MCF 10A (cell line): Measurements from ENCODE around the gene HYAL3. TPM values are rescaled to one million over a fixed set of nuclear protein-coding genes. Genes with fewer than 3 reads are reported as not detected.
A peak's percentile ranks its signal among the peaks of the same experiment; 100 is the strongest.

Experiments used
- BruUV-seq: library from RNA; stranded (reverse); fragments of 400-500 nt; replicated peaks from 2 replicates; lab custom pipeline; 2021; lab: Mats Ljungman, UMichigan
- CTCF ChIA-PET: fragments of 300-600 bp; sonication (Branson Sonifier 250); formaldehyde crosslinking; extraction: SDS; loops from one replicate; lab custom pipeline; 2021; ENCODE audit warnings: antibody characterized with exemption, inconsistent platforms; lab: Yijun Ruan, JAX
- POLR2A ChIA-PET: fragments of 300-600, 350-650 bp; sonication (Branson Sonifier 250); formaldehyde crosslinking; extraction: SDS; loops from one replicate; lab custom pipeline; 2020; ENCODE audit warnings: antibody characterized with exemption, inconsistent platforms; lab: Yijun Ruan, JAX
- DNase-seq: peaks from one replicate; pipeline ENCODE4 v3.0.0-alpha.2; 2018; ENCODE audit not compliant: unreplicated experiment
- H3K27ac Mint-ChIP-seq: one replicate; pipeline ENCODE4 v1.8.0; 2022; ENCODE audit warnings: mild to moderate bottlenecking, low read depth, mixed read lengths; ENCODE audit not compliant: unreplicated experiment
- H3K27me3 Mint-ChIP-seq: one replicate; pipeline ENCODE4 v1.8.0; 2022; ENCODE audit warnings: mixed read lengths; ENCODE audit not compliant: insufficient read depth, unreplicated experiment
- H3K36me3 Mint-ChIP-seq: one replicate; pipeline ENCODE4 v1.8.0; 2022; ENCODE audit warnings: mild to moderate bottlenecking, moderate library complexity, mixed read lengths; ENCODE audit not compliant: insufficient read depth, unreplicated experiment
- H3K4me1 Mint-ChIP-seq: one replicate; pipeline ENCODE4 v1.8.0; 2022; ENCODE audit warnings: mixed read lengths; ENCODE audit not compliant: insufficient read depth, unreplicated experiment
- H3K4me3 Mint-ChIP-seq: one replicate; pipeline ENCODE4 v1.8.0; 2022; ENCODE audit warnings: mild to moderate bottlenecking, moderate library complexity, mixed read lengths; ENCODE audit not compliant: unreplicated experiment
- H3K9me3 Mint-ChIP-seq: one replicate; pipeline ENCODE4 v1.8.0; 2022; ENCODE audit warnings: mixed read lengths; ENCODE audit not compliant: unreplicated experiment
- intact Hi-C: fragments of 100-400 bp; cut with micrococcal nuclease; formaldehyde crosslinking; loops from 2 replicates; pipeline ENCODE4 v1.14.1; 2022
- total RNA-seq: library from RNA; stranded (reverse); gene quantifications from 2 replicates; pipeline ENCODE4 v1.2.3, GENCODE V29; 2022
- TF ChIP-seq, protein P1 (sequence below): fragments of 200-600 bp; IDR thresholded peaks from one replicate; pipeline ENCODE4 v1.8.0; 2022; ENCODE audit warnings: antibody characterized with exemption, mild to moderate bottlenecking; ENCODE audit not compliant: unreplicated experiment

Gene HYAL3
- total RNA-seq, 1 experiment from 2014 or later, result 2.3 TPM

DNA sequence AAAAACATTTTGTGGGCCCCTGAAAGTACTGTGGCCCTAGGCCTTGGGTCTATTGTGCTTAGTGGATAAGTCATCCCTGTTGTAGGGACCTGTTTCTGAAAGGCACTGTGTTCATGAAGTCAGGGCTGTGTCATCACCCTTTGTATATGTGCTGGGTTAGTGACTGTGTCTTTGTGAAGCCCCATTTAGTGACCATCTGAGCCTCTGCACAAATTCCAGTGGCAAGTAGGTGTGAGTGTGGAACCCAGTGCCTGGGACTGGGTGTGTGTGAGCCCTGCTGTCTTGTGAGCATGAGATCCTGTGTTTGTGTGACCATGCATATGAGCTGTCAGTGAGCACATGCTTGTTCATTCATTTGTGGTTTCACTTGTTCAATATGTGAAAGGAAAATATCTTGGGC, 5.4 kb upstream of the HYAL3 start:
- H3K27ac Mint-ChIP-seq, result no peak overlapping the region
- POLR2A ChIA-PET, result interaction anchor here (0.7 to 1.6 kb wide), 3 partner anchors 13 to 57 kb away, joined by 4 to 5 read pairs (median 5); partner anchors contain the start of gene TUSC2
- TF ChIP-seq, protein P1, sequence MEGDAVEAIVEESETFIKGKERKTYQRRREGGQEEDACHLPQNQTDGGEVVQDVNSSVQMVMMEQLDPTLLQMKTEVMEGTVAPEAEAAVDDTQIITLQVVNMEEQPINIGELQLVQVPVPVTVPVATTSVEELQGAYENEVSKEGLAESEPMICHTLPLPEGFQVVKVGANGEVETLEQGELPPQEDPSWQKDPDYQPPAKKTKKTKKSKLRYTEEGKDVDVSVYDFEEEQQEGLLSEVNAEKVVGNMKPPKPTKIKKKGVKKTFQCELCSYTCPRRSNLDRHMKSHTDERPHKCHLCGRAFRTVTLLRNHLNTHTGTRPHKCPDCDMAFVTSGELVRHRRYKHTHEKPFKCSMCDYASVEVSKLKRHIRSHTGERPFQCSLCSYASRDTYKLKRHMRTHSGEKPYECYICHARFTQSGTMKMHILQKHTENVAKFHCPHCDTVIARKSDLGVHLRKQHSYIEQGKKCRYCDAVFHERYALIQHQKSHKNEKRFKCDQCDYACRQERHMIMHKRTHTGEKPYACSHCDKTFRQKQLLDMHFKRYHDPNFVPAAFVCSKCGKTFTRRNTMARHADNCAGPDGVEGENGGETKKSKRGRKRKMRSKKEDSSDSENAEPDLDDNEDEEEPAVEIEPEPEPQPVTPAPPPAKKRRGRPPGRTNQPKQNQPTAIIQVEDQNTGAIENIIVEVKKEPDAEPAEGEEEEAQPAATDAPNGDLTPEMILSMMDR, result no peak
- no peak overlapping the region for H3K4me3 Mint-ChIP-seq
- H3K36me3 Mint-ChIP-seq, result no peaks in the 10 kb centered on the region
- peaks cover 1% of the 10 kb centered on the region for H3K4me1 Mint-ChIP-seq
- intact Hi-C loops, result no loop called here
- DNase-seq, result no peak
- CTCF ChIA-PET, result no interaction called here
- no TSS peak for BruUV-seq
- no peaks in the 10 kb centered on the region for H3K27me3 Mint-ChIP-seq
- no peaks in the 10 kb centered on the region for H3K9me3 Mint-ChIP-seq

DNA sequence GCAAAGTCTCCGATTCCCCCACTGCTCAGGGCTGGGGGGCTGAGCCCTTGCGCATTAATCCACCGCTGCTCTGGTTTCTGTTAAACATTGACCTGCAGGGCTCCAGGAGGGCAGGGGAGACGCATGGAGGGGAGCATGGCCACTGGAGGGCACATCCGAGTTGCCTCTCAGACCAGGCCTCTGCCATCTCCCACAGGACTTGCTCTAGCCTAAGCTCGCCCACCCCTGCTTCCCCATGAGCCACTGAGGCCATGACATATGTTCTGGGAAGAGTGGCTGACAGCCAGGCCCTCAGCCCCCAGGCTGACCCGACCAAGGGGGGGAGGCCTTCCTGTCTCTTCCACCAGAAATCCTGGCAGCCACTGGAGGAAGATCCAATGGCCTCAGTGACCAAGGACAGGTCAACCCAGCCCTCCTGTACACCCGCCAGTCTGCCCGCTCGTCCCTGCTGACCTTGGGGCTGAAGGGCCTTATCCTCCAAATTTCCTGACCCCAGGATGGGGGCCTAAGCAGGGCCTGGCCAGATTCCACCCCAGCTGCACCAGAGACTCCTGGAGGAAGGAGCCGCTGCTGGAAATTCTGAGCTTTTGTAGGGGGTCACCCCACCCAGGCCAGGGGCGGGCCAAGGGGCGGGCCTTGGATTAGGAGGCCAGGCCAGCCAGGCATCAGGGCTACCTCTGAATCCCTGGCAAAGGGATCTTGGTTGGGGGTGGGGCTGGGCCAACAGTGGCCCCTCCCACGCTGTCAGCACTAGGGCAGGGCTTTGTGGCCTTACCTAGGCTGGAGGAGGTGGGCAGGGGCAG, 4.0 kb upstream of the HYAL3 start, which contains the start of gene HYAL1:
TSS of gene HYAL1 (minus strand) at position 562 of the 803 bp plus-strand sequence. CDS start 618 bp downstream, outside the sequence.
- intact Hi-C loops, result no loop called here
- peaks cover 2% of the 10 kb centered on the region for H3K4me1 Mint-ChIP-seq
- POLR2A ChIA-PET, result interaction anchor here (0.7 kb wide), 1 partner anchor 240 kb away, joined by 3 read pairs; no protein-coding TSS in a partner anchor
- TF ChIP-seq, protein P1, result no peak
- H3K27ac Mint-ChIP-seq, result no peak within 1 kb of the TSS
- H3K36me3 Mint-ChIP-seq, result no peaks in the 10 kb centered on the region
- H3K4me3 Mint-ChIP-seq, result no peak within 1 kb of the TSS
- DNase-seq, result peak; percentile 30
- H3K27me3 Mint-ChIP-seq, result no peaks in the 10 kb centered on the region
- CTCF ChIA-PET, result interaction anchor here (1.9 kb wide), 1 partner anchor 21 kb away, joined by 12 read pairs; no protein-coding TSS in a partner anchor
- no peaks in the 10 kb centered on the region for H3K9me3 Mint-ChIP-seq
- no TSS peak for BruUV-seq

DNA sequence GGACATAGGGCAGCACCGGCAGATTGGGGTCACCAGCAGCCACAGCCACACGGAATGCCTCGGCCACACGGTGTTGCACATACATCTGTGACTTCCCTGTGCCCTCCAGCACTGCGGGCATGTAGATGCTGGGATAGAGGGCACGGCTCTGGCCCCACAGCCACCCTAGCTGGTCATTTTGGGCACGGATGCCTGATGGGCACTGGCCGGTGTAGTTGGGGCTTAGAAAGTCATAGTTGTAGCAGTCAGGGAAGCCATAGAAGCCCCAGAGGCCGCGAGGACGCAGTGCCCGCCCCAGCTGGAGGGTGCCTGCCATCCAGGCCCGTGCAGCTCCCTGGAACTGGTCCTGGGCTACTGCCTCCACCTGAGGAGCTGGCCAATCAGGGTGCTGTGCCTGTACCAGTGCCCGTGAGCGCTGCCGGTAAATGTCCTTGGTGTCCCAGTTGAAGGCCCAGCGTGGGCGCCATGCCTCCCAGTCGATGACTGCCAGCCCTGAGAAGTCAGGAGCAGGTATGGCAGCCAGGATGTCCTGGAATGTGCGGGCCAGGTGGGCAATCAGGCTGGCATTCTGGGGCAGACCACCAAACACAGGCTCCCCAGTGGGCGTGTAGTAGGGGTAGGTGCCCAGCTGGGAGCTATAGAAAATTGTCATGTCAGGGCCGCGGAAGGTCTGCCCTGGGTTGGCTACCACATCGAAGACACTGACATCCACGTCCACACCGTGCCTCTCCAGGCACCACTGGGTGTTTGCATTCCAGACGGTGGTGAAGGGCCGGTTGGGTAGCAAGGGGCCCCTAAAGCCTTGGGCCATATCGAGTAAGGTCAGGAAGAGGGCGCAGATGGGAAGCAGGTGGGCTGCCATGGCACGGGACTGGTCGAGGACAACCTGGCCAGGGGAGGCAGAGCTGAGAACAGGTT, 3.1 kb upstream of the HYAL3 start:
- H3K36me3 Mint-ChIP-seq, result no peaks in the 10 kb centered on the region
- peaks cover 7% of the 10 kb centered on the region for H3K4me1 Mint-ChIP-seq
- no peak overlapping the region for H3K4me3 Mint-ChIP-seq
- ChIA-PET CTCF (interaction anchor here (0.5 to 1.9 kb wide), 4 partner anchors 19 to 110 kb away, joined by 3 to 12 read pairs (median 4); partner anchors contain the start of gene HYAL2), POLR2A (interaction anchor here (0.7 to 1.4 kb wide), 2 partner anchors 22 to 34 kb away, joined by 3 read pairs; no protein-coding TSS in a partner anchor)
- no peaks in the 10 kb centered on the region for H3K27me3 Mint-ChIP-seq
- TF ChIP-seq, protein P1, result no peak
- intact Hi-C loops, result no loop called here
- no peak overlapping the region for H3K27ac Mint-ChIP-seq
- H3K9me3 Mint-ChIP-seq, result no peaks in the 10 kb centered on the region
- no peak for DNase-seq
- BruUV-seq, result no TSS peak
